Thoracic aorta (tissue), 2 donors: ENCODE results near the gene BAAT. TPM values are rescaled to one million over a fixed set of nuclear protein-coding genes. Genes with fewer than 3 reads are reported as not detected.

Experiments
- ATAC-seq: fragments of 150-250 bp; one replicate; pipeline ENCODE4 v1.8.0; 2017; ENCODE audit warnings: low read depth; ENCODE audit not compliant: insufficient number of reproducible peaks, low FRiP score
- DNase-seq: peaks from one replicate; pipeline ENCODE4 v3.0.0-alpha.2; 2020; ENCODE audit warnings: low spot score
- H3K27ac ChIP-seq, 2 donors: fragments of 200-600 bp; sonication (generic); 1 replicate in 1 of 2; 2 replicates in 1 of 2; pipeline ENCODE4 v1.5.1; 2016; ENCODE audit warnings: mild to moderate bottlenecking in 2 of 2, moderate library complexity in 2 of 2
- H3K27me3 ChIP-seq: fragments of 200-600 bp; sonication (generic); replicated peaks from 2 replicates; pipeline ENCODE4 v1.6.0; 2016; ENCODE audit warnings: mild to moderate bottlenecking; ENCODE audit not compliant: insufficient read depth
- H3K36me3 ChIP-seq: fragments of 200-600 bp; sonication (generic); one replicate; pipeline ENCODE4 v1.5.1; 2016
- H3K4me1 ChIP-seq, 2 donors: fragments of 200-600 bp; sonication (generic); 1 replicate in 1 of 2; 2 replicates in 1 of 2; pipeline versions ENCODE4 v1.5.1 to v1.6.0; 2016; ENCODE audit warnings: low read depth in 2 of 2, mild to moderate bottlenecking in 1 of 2; ENCODE audit not compliant: control insufficient read depth in 1 of 2
- H3K4me3 ChIP-seq: fragments of 200-600 bp; sonication (generic); 2 replicates; pipeline ENCODE4 v1.5.1; 2016; ENCODE audit warnings: mild to moderate bottlenecking
- H3K9me3 ChIP-seq: fragments of 200-600 bp; sonication (generic); 2 replicates; pipeline ENCODE4 v1.5.1; 2016
- CTCF ChIP-seq: fragments of 200-600 bp; sonication (generic); IDR thresholded peaks from one replicate; pipeline ENCODE4 v1.5.1; 2019; ENCODE audit warnings: antibody characterized with exemption
- total RNA-seq, 2 donors: library from RNA; depleted of rRNA; stranded (reverse); fragments of >200 nt; gene quantifications; one replicate each; pipeline versions ENCODE4 v1.1.0 to v1.2.3, GENCODE V29; 2016

BAAT gene
- total RNA-seq, 2 donors from 2014 or later, result 0.92 TPM; not detected in 1

- no peak overlapping the region for H3K27ac ChIP-seq
- DNase-seq (no peak), ATAC-seq (no peak)
- no peak for TF ChIP-seq CTCF
- H3K4me3 ChIP-seq, result no peak overlapping the region
- no peaks in the 10 kb centered on the region for H3K27me3 ChIP-seq
- no peaks in the 10 kb centered on the region for H3K4me1 ChIP-seq
- no peaks in the 10 kb centered on the region for H3K36me3 ChIP-seq
- H3K9me3 ChIP-seq, result no peaks in the 10 kb centered on the region
These were observed 67.1 kb downstream of the BAAT start for GRCh38 chr9:101317735-101318134.

GRCh38 chr9:101315112-101315450 is 69.7 kb downstream of the BAAT start:
- H3K4me3 ChIP-seq, result no peak overlapping the region
- H3K27me3 ChIP-seq, result no peaks in the 10 kb centered on the region
- no peaks in the 10 kb centered on the region for H3K36me3 ChIP-seq
- no peak for ATAC-seq
- H3K9me3 ChIP-seq, result no peaks in the 10 kb centered on the region
- no peak for DNase-seq
- no peaks in the 10 kb centered on the region for H3K4me1 ChIP-seq
- TF ChIP-seq CTCF, result no peak
- no peak overlapping the region for H3K27ac ChIP-seq

DNA sequence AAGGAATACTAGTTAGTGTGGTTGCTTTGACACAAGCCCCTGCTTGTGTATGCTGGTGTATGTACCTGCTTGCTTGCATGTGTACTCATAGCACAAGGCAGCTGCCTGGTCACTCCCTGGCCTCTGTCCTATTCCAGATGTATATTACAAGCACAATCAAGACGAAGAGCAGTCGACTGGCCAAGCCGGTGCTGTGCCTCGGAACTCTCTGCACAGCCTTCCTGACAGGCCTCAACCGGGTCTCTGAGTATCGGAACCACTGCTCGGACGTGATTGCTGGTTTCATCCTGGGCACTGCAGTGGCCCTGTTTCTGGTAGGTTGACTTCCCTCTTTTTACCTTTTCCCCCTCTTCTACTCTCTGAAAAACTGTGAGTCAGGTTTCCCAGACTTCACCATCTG is 72.1 kb downstream of the BAAT start:
- H3K27ac ChIP-seq, result no peak overlapping the region
- ATAC-seq (no peak), DNase-seq (no peak)
- no peaks in the 10 kb centered on the region for H3K9me3 ChIP-seq
- no peaks in the 10 kb centered on the region for H3K4me1 ChIP-seq
- no peak for TF ChIP-seq CTCF
- no peak overlapping the region for H3K4me3 ChIP-seq
- H3K27me3 ChIP-seq, result no peaks in the 10 kb centered on the region
- H3K36me3 ChIP-seq, result no peaks in the 10 kb centered on the region

DNA sequence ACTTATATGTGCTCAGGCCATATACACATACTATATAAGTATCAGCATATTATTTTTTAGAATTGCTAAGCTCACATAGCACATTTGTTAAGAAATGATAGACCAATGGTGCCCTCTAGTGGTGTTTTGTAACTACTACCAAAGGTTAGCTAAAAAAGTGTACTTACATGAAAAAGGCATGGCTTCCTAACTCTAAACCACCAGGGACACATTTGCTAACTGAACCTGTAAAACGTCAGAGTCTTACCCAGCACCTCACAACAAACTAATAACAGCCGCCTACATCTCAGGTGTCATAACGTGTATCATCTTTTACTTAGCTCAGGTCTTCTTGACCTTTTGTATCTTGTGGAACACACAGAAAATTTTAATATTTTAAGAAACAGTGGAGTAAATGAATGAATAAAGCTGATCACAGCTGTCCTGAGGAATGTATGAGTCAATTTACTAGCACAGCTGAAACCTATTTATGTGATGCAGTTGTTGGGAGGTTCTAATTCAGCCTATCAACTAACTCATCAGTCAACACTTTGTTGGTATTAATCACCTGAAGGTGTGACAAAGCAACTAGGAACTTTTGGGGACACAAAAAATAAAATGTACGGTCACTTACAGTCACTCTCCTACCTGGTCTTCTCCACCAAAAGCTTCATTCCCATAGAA is 72.9 kb downstream of the BAAT start:
- Histone ChIP-seq H3K4me1 (no peaks in the 10 kb centered on the region), H3K4me3 (no peak overlapping the region), H3K27ac (no peak overlapping the region), H3K36me3 (no peaks in the 10 kb centered on the region), H3K9me3 (no peaks in the 10 kb centered on the region), H3K27me3 (no peaks in the 10 kb centered on the region)
- ATAC-seq, result no peak
- DNase-seq, result no peak
- peak; percentile 59 for TF ChIP-seq CTCF

DNA sequence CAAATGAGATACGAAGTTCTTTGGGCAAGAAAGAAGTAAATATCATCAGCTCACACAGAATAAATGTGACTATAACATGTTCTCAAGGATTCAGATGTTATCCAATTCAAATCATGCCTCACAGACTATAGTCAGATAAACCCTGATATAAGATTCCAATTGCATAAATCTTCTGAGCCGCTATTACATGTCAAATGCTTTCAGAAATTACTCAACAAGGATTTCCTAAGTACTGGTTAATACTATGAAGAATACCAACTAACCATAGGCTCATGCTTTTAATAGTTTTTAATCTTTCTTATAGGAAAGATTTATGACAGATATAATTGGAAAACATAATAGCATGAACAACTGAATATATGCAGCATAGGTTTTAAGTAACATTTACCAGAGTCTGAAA is 73.6 kb downstream of the BAAT start:
- no peak overlapping the region for H3K27ac ChIP-seq

More for the DNA sequence above, 73.6 kb downstream of the BAAT start:
- Histone ChIP-seq H3K36me3 (no peaks in the 10 kb centered on the region), H3K27me3 (no peaks in the 10 kb centered on the region), H3K4me1 (no peaks in the 10 kb centered on the region), H3K4me3 (no peak overlapping the region), H3K9me3 (no peaks in the 10 kb centered on the region)
- ATAC-seq, result no peak
- TF ChIP-seq CTCF, result no peak
- no peak for DNase-seq

Other genes with a start within 250 kb of the BAAT start
- 10 to 100 TPM in 1 of 2 donors, 1 to 10 TPM in 1; 9.5 to 16.3 TPM for gene MRPL50, start 13.6 kb upstream of the BAAT start, total RNA-seq
- gene ZNF189, start 13.8 kb upstream of the BAAT start, total RNA-seq, result 10 to 100 TPM; 20.4 to 28.2 TPM
- gene ALDOB, start 50.8 kb upstream of the BAAT start, total RNA-seq, result not detected
- 10 to 100 TPM; 24.7 to 31.0 TPM for gene RNF20, start 148.8 kb upstream of the BAAT start, total RNA-seq
- not detected for gene PPP3R2, start 210.0 kb upstream of the BAAT start, total RNA-seq